NCI-H345 (cell line): ENCODE data around the gene CSRP1.
"Not testable (repeated sequence)": the region's sequence is repeated elsewhere in the genome, so short reads cannot be mapped to it uniquely, and the experiment has no call there.

Experiments used
- DNase-seq: peaks from one replicate; lab custom pipeline; 2025; lab: John Stamatoyannopoulos, UW

CSRP1 gene

DNA sequence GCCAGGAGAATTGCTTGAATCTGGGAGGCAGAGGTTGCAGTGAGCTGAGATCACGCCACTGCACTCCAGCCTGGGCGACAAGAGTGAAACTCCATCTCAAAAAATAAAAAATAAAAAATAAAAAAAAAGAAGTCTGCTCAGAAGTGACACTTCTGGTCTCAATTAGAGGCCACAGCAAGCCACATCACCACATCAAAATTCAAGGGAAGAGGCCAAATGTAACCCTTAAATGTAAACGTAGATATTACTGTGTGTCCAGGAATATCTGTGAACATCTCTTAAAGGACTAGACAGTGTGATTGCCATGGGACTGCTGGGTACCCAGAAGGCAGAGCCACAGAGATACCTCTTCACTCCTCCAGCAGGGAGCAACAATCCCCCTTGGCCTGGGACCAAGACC, 28.3 kb downstream of the CSRP1 start:
- DNase-seq, result not testable (repeated sequence)

- DNase-seq, result no peak
These were observed 30.1 kb downstream of the CSRP1 start for GRCh38 chr1:201476670-201477344.

- no peak for DNase-seq
These were observed 30.8 kb downstream of the CSRP1 start for GRCh38 chr1:201475915-201476669.

- DNase-seq, result no peak
These were observed 31.8 kb downstream of the CSRP1 start for GRCh38 chr1:201475130-201475529.

- no peak for DNase-seq
These were observed 33.6 kb downstream of the CSRP1 start for GRCh38 chr1:201473296-201473695.

DNA sequence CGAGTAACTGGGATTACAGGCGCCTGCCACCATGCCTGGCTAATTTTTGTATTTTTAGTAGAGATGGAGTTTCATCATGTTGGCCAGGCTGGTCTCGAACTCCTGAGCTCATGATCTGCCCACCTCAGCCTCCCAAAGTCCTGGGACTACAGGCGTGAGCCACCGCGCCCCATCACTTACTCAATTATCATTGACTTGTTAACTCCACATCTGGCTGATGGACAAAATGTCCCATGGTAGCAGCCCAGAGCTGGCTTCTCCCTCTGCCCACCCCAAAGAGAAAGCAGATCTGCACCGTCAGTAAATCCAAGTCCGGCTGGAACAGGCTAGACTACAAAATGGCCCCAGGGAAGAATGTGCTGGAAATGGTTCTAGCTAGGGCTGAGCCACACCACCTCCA, 34.6 kb downstream of the CSRP1 start:
- DNase-seq, result not testable (repeated sequence)

GRCh38 chr1:201471772-201472171, 35.2 kb downstream of the CSRP1 start:
- no peak for DNase-seq

DNA sequence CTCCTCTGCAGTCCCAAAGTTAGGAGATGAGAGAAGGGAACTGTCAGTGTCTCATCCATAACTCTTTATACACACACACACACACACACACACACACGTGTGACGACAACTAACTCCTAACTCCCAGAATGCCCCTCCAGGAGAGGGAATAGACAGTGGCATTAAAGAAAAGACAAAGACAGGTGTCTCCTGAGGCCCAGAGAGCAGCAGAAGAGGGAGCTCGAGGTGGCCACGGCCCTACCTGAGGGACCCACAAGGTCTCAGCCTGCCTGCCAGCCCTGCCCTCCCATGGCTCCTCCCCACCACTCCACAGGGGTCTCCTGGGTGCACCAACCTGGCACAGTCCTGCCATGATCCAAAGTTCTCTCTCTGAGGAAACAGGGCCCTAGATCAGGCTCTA, 36.3 kb downstream of the CSRP1 start:
- no peak for DNase-seq

DNA sequence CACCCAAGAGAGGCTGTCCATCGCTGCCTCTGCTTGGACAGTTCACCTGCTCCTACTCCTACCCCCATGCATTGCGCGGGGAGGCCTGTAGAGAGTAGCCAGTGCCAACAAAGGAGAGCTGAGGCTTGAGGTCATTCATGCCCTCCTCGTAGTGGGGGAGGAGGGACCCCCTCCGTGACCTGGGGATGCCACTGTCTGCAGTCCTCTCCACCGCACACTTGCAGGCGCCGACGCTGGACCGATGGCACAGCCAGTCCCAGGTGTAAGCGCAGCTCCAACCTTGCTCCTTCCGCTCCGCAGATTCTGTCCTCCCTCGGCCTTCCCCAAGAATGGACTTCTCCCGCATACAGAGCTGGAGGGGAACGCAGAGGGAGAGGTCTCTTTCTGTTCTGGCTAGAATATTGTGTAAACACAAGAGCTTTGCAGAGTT, 37.3 kb downstream of the CSRP1 start:
- no peak for DNase-seq

GRCh38 chr1:201468844-201469644, 37.9 kb downstream of the CSRP1 start, which contains the start of gene PHLDA3:
TSS of gene PHLDA3 (minus strand) at chr1:201469188. CDS start at chr1:201468786, 402 bp downstream.
- peak; percentile 83 for DNase-seq

GRCh38 chr1:201468501-201468843, 38.5 kb downstream of the CSRP1 start:
- peak; percentile 25 for DNase-seq

DNA sequence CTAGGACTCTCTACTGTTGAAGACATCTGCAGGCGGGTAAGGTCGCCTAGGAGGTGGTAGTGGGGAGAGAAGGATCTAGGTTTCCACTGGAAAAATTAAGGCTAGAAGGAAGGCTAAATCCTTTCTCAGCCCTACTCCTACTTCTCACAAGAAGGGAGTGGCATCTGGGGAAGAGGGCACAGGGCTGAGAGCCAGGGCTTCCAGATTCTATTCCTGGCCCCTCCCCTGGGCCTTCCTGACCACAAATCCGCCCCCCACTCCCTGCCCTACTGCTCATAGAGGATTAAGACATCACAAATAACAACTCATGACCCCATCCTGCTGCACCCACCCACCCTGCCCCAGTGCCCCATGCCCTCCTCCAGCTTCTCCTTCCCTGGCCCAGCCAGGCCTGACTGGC, 40.4 kb downstream of the CSRP1 start:
- DNase-seq, result no peak

DNA sequence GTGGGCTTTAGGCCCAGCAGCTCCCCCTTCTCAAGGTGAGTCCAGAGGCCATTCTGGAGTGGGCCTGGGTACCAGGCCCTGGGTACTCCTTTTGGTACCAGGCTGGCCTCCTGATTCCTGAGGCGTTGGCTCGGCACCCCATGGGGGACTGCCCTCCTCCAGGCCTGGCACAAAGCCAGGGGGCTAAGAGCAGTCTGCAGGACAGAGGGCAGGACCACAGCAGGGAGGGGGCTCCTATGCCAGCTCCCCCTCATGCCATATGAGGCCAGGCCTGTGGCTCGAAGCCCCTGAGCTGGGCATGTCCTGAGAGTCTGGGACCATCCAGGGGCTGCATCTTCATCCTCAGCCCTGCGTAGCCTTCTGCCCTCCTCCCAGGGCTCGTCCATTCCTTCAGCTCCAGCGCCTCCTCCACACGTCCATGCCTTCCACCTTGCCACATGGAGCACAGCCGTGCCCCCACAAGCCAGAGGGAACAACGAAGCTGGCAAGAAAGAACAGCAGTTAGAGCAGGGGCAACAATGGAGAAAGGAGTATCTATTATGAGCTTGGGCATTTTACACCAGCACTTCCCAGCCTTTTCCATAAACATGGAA, 41.1 kb downstream of the CSRP1 start:
- DNase-seq, result no peak

DNA sequence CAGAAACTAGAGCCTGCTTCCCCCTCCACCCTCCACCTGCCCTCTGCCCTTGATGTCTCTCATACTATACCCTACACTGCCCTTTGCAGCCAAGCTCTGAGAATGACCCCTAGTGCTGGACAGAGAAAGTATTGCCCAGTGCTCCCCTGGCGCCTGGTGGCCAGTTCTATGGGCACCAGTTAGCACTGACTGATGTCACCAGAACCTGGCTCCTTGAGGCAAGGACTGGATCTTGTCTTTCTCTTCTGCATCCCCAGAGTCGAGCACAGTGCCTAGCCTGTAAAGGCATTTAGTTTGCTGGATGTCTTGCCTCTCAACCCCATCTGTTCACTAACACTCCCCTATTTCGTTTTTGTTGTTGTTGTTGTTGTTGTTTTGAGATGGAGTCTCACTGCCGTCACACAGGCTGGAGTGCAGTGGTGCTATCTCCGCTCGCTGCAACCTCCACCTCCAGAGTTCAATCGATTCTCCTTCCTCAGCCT, 43.8 kb downstream of the CSRP1 start:
- DNase-seq, result no peak

GRCh38 chr1:201461645-201462441, 45.1 kb downstream of the CSRP1 start:
- no peak for DNase-seq

GRCh38 chr1:201460814-201461644, 45.9 kb downstream of the CSRP1 start:
- DNase-seq, result no peak

DNA sequence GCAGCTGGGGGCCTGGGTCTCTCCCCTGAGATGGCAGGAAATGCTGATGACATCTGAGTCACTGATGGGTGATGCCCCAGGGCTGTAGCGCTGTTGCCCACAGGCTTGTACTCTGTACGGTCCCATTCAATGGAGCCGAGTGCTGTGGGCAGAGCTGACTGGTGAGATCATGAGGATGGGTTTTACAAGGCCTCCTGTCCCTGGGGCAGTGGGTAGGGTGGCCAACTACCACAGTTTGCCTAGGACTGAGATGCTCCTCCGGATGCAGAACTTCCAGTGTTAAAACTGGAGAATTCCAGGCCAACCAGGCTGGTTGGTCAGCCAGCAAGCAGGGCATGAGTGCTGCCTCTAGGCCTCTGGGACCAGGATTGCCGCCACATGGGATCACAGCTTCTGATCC, 47.1 kb downstream of the CSRP1 start:
- no peak for DNase-seq

DNA sequence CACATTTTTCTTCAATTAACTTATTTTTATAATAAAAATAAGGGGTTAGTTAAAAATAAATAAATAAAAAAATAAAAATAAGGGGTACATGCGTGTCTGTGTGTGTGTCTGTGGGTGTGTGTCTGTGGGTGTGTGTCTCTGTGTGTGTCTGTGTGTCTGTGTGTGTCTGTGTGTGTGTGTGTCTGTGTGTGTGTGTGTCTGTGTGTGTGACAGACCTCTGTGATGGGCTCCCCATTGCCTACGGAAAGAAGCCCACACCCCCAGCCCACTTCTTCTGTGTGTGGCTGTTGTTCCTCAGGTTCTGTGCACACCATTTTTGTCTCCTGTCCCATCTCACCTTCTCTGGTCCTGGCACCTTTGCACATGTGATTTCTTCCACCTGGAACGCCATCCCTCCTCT, 47.9 kb downstream of the CSRP1 start:
- DNase-seq, result no peak

GRCh38 chr1:201457508-201457960, 49.4 kb downstream of the CSRP1 start:
- no peak for DNase-seq
